HG02642 (cell line): ENCODE data around the gene PRPF6.
A peak's percentile ranks its signal among the peaks of the same experiment; 100 is the strongest.
"Not testable (repeated sequence)": the region's sequence is repeated elsewhere in the genome, so short reads cannot be mapped to it uniquely, and the experiment has no call there.

Source experiments
- ATAC-seq: cut with Tn5 transposase; IDR thresholded peaks from one replicate; pipeline ENCODE4 v1.9.1; 2021; ENCODE audit warnings: mild to moderate bottlenecking; ENCODE audit not compliant: unreplicated experiment, poor library complexity

Gene PRPF6

DNA sequence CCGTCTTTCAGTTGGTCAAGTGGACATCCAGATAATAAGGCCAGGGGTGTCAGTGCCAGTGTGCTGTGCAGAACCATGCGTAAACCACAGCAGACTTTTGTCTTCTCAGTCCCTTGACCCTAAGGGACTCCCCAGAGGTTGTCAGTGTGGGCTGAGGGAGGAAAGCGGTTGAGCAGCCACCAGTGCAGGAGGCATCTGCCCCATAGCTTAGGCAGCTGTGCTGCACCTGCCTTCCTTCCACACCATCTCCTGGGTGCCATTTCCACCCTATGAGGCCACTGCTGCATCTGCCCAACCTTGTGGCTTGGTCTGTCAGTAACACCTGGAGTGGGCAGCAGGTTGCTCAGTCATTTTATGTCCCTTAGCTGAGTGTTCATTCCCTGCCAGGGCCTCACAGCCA, 26.0 kb downstream of the PRPF6 start:
- no peak for ATAC-seq

DNA sequence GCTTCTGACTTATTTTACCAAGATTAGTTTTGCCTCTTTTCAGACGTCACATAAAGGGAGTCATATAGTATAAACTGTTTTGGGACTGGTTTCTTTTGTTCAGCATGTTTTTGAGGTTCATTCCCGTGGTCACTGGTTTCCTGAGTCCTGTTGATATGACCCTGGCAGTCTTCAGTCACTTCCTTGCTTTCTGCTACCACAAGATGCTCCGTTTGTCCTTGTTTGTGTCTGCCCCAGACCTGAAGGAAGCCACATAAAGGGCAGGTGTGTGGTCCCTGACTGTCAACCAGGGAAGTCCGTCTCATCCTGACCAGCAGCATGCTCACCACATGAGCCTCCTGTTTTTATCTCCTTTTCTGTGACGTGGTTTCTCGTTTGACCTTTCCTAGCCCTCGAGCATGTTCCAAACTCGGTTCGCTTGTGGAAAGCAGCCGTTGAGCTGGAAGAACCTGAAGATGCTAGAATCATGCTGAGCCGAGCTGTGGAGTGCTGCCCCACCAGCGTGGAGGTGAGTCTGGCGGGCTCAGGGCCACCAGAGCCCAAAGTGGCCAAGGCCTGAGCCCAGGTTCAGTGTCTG, 29.0 kb downstream of the PRPF6 start:
- ATAC-seq, result no peak

DNA sequence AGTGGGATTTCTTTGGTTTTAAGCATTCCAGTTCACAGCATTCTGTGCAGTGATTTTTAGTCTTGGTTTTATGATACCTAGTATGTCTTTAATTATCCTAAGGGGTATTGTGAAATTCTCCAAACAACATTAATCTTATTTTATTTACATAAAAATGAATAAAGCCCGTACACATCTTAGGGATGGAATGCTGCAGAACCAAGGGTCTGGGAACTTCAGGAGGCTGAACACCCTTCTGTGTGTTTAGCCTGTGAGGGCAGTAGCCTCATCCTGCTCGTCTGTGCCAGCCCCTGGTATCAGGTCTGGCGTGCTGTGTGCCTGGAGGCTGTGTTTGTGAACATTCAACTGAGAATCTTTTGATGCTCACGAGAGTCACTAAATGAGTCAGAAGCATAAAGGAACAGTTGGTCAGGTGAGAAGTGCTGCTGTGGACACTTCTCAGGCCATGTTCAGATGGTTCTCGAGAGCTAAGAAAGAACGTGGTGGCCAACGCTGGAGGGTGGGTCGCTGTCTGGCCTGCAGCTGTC, 29.8 kb downstream of the PRPF6 start:
- peak; percentile 41 for ATAC-seq

DNA sequence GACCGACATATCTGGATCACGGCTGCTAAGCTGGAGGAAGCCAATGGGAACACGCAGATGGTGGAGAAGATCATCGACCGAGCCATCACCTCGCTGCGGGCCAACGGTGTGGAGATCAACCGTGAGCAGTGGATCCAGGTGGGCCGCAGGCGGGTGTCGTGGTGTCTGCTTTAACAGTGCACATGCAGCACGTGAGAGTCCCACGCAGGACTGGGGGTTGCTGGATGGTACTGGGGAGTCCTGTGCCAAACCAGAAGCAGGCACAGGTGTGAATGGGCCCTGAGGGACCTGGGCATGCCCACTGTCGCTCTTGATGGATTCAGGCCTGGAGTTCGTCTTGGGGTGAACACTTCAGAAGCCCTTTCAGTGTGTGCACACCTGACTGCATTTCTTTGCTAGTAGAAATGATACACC, 30.4 kb downstream of the PRPF6 start:
- ATAC-seq, result no peak

DNA sequence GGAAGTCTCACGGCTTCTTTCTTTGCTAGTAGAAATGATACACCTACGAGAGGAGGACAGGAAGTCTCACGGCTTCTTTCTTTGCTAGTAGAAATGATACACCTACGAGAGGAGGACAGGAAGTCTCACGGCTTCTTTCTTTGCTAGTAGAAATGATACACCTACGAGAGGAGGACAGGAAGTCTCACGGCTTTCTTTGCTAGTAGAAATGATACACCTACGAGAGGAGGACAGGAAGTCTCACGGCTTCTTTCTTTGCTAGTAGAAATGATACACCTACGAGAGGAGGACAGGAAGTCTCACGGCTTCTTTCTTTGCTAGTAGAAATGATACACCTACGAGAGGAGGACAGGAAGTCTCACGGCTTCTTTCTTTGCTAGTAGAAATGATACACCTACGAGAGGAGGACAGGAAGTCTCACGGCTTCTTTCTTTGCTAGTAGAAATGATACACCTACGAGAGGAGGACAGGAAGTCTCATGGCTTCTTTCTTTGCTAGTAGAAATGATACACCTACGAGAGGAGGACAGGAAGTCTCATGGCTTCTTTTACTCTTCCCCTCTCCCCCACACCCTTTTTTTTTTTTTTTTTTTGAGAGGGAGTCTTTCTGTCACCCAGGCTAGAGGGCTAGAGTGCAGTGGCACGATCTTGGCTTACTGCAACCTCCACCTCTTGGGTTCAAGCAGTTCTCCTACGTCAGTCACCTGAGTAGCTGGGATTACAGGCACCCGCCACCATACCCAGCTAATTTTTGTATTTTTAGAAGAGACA, 31.6 kb downstream of the PRPF6 start:
- ATAC-seq, result not testable (repeated sequence)

DNA sequence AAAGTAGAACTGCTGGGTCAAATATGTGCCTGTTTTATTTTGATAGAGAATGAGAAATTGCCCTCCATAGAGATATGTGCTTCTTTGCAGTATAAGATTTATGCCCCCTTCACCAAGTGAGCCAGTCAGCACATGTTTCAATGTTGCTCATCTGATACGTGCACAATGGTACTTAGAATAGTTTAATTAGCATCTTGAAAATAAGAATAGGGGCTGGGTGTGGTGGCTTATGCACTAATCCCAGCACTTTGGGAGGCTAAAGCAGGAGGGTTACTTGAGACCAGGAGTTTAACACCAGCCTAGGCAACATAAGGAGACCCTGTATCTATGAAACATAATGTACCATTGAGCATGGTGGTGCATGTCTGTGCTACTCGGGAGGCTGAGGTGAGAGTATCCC, 34.7 kb downstream of the PRPF6 start:
- no peak for ATAC-seq

DNA sequence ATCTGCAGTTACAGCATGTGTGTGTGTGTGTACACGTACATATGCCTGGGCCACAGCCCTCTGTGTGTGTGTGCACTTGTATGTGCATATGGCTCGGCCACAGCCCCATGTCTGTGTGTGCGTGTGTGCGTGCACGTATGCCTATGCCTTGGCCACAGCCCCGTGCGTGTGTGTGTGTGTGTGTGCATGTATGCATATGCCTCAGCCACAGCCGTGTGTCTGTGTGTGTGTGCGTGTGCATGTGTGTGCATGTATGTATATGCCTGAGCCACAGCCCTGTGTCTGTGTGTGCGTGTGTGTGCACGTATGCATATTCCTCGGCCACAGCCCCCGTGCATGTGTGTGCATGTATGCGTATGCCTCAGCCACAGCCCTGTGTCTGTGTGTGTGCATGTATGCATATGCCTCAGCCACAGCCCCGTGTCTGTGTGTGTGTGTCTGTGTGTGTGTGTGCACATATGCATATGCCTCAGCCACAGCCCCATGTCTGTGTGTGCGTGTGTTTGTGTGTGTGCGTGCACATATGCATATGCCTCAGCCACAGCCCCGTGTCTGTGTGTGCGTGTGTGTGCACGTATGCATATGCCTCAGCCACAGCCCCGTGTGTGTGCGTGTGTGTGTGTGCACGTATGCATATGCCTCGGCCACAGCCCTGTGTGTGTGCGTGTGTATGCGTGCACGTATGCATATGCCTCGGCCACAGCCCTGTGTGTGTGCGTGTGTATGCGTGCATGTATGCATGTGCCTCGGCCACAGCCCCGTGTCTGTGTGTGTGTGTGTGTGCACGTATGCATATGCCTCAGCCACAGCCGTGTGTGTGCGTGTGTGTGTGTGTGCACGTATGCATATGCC, 40.4 kb downstream of the PRPF6 start:
- no peak for ATAC-seq

DNA sequence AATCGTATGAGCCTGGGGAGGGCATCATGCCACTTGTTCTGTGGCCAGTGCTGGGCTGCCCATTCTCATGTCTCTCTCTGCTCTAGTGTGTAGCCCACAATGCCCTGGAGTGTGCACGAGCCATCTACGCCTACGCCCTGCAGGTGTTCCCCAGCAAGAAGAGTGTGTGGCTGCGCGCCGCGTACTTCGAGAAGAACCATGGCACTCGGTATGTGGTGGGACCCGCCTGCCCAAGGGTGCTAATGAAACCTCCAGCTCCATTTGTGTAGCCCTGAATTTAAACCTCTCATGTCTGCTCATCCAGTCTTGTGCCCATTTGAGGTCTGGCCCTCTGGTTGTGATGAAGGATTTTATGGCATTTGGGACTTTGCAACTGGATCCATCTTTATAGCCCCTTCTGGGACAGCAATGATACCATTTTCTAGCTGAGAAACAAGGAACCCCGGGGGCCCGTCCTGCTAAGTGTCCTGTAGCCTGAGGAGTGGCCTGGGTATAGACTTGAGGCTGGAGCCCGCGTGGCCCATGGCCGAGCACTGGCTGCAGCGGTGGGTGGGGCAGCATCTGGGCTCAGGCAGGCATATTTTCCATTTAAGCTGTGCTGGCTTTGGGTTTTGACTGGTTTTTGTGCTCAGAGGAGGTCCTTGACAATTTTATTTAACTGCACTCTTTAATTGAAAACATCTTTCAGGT, 41.9 kb downstream of the PRPF6 start:
- ATAC-seq, result no peak

DNA sequence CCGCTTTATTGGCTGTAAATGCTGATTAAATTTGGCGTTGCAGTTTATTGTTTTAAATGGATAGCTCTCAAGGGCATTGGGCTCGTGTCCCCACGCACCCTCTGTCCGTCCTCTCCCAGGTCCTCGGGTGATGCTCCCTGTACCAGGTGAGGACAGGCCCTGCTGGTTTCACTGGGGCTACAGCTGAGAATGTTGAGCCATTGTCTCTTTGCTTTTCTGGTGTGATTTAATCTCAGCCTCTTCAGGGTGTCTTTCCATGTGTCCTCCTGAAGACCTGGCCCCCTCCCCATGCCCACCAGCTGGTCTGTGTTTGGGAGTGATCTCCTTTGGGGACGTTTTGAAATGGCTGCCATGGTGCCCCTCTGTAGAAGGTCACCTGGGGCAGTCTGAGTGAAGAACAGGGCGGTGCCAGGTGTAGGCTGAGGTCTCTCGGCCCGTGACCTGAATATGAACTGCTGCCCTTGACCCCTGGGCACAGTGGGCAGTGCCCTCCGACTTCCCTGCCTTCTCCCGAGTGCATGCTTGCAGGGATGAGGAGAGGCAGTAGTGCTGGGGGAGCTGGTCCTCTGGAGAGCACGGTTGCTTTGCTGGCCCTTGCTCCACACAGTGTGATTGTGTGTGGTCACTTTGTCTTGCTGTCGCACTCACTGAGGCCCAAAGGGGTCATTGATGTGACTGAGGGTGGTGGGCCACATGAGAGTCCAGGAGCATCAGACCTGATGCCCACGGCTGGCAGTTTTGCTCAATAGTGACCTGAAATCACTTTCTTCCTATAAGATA, 42.6 kb downstream of the PRPF6 start:
- no peak for ATAC-seq

DNA sequence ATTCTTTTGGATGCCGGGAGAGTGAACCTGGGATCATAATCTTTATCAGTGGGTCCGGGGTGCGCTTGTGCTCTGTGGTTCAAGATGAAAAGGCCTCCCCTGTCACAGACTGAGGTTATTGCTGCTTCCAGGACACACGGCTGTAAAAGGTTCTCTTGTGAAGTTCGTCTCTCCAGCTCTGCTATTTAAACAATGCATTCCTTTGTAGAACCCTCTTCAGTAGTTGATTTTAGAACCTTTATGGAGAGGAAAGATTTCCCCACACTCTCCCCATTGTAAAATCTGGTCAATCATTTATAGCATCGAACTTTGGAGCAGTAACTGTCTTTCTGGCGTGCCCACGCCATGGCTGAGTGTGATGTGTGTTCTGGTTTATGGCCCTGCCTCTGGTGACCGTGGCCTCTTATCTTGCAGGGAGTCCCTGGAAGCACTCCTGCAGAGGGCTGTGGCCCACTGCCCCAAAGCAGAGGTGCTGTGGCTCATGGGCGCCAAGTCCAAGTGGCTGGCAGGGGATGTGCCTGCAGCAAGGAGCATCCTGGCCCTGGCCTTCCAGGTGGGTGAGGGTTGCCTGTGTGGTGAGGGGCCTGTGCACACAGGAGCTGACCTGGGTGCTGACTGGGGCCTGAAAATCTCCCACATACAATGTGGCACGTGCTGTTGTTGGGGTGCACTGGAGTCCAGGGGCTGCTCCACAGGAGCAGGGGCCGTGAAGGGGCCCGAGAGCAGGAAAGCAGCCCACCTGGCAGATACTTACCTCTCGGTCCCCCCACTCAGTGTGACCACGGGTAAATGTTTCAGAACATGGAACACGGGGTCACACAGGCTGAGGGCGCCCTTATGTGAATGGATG, 43.4 kb downstream of the PRPF6 start:
- no peak for ATAC-seq

DNA sequence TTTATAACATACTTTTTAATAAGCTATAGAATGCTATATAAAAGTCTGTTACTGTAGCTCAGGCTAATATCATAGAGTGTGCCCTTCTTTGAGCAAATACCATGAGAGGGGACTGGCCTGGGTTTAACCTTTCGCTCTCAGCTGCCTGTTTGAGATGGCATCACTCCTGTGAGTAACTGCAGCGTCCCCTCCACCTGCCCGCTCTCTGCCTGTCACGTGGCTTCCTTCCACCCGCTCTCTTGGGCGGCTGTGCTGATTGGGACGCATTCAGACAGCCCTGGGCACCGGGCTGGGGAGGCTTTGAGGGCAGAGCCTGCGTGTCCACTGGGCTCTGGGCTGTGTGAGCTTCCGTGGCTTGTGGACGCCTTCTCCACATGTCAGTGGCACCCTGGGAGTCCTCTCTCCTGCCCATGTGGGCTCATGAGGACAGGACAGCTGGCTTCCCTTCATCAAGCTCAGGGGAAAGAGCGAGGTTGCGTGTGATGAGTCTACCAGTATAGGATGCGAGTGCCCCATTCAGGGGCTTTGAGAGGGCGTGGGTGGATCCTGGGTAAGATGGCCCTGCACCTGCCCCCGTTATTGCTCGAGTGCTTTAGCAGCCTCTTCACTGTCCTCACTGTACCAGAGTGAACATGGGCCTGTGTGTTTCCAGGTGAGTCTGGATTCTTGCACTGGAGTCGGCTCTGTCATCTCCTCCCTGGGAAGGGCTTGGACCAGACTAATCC, 44.3 kb downstream of the PRPF6 start:
- no peak for ATAC-seq

DNA sequence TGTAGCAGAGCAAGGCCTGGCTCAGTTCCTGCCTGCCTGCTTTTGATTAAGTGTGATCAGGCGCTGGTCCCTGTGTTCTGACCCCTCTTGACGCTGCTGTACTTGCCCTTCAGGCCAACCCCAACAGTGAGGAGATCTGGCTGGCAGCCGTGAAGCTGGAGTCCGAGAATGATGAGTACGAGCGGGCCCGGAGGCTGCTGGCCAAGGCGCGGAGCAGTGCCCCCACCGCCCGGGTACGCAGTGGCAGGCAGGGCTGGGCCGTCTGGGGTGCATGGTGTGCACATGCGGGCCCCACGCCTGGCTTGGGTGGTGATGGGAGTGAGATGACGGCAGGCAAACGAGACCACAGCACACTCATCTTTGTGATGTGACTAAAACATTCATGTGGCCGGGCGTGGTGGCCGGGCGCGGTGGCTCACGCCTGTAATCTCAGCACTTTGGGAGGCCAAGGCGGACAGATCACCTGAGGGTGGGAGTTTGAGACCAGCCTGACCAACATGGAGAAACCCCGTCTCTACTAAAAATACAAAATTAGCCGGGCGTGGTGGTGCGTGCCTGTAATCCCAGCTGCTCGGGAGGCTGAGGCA, 45.0 kb downstream of the PRPF6 start:
- no peak for ATAC-seq

DNA sequence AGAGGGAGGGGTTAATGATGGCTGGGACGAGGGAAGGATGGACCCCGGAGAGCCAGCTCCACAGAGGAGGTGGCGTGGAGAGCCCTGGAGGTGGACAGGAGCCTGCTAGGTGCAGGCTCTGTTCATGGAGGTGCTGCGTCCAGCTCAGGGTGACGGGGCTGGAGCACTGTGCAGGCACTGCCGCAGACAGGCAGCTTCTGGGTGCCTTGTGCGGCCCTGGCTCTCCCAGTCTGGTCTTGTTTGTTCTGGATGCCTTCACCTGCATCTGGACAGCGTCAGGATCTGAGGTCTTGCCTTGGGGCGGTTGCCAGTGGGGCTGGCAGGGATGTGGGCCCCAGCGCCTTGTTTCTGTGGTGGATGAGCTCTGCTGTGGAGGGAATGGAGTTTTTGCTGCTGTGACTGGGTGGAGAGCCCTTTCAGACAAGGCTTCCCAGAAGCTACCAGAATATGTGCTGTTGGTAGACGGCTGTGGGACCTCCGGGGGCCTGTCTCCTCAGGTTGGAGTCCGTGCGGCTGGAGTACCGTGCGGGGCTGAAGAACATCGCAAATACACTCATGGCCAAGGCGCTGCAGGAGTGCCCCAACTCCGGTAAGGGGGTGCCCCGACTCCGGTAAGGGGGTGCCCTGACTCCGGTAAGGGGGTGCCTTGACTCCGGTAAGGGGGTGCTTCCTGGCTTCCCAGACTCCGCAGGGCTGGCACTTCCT, 47.2 kb downstream of the PRPF6 start:
- no peak for ATAC-seq

DNA sequence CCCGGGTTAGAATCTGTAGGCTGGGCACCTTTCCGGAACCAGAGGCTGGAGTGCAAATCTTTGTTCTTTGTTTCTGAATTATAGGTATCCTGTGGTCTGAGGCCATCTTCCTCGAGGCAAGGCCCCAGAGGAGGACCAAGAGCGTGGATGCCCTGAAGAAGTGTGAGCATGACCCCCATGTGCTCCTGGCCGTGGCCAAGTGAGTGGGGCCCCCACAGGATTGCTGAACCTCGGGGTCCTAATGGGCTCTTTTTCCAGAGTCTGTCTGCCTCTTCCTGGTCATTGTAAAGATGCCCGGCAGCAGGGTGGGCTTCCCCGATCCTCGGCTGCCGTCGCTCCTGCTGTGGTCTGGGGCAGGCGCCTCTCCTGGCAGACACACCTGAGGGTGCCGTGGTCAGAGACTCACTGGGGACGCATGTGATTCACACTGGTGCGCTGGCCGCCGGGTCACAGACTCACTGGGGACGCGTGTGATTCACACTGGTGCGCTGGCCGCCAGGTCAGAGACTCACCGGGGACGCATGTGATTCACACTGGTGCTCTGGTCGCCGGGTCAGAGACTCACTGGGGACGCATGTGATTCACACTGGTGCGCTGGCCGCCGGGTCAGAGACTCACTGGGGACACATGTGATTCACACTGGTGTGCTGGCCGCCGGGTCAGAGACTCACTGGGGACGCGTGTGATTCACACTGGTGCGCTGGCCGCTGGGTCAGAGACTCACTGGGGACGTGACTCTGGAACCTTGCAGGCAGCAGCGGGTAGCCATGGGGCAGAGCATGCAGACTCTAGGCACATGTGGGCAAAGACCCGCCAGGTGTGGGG, 48.6 kb downstream of the PRPF6 start:
- no peak for ATAC-seq

DNA sequence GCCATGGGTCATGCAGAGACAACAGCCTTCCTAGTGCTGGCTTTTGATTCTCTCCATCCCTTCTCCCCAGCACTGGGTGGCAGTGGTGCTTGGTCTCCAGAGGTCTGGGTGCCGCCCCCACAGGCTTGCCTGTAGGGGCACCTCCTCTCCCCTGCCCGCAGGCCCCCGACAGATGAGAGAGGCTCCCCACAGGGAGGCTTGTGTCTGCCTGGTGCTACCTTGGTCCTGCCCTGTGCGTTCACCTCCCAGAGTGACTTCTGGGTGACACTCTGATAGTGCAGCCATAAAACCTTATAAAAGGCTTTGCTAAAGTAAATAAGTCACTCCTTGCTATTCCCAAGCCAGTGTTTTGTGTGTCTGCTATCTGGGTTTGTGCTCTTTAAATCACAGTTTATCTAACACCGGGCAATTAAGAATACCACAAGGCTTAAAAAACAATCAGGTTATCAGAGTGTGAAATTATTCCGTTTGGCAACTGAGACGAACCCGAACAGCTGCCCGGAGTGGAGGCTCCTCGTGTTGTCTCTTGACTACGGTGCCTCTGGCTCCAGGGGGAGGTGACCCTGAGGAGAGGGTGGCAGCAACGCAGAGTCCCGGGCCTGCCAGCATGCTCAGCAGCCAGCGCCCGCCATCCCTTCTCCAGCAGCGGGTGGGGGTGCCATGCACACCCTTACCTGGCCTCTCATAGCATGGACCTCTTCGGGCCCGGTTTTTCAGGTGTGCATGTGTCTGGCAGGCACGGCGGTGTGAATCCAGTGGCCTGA, 49.6 kb downstream of the PRPF6 start:
- no peak for ATAC-seq
